AG09319 (cell line): Measurements from ENCODE around the gene NRP1.

Experiments used
- DNase-seq: peaks from one replicate; pipeline ENCODE4 v3.0.0-alpha.2; 2010; ENCODE audit warnings: low read depth; ENCODE audit errors: extremely low read depth
- TF ChIP-seq, protein P1 (sequence below): IDR thresholded peaks from 2 replicates; pipeline ENCODE4 v1.5.1; 2011; ENCODE audit warnings: low read depth, mild to moderate bottlenecking, inconsistent platforms, low read length, moderate library complexity

The NRP1 gene

DNA sequence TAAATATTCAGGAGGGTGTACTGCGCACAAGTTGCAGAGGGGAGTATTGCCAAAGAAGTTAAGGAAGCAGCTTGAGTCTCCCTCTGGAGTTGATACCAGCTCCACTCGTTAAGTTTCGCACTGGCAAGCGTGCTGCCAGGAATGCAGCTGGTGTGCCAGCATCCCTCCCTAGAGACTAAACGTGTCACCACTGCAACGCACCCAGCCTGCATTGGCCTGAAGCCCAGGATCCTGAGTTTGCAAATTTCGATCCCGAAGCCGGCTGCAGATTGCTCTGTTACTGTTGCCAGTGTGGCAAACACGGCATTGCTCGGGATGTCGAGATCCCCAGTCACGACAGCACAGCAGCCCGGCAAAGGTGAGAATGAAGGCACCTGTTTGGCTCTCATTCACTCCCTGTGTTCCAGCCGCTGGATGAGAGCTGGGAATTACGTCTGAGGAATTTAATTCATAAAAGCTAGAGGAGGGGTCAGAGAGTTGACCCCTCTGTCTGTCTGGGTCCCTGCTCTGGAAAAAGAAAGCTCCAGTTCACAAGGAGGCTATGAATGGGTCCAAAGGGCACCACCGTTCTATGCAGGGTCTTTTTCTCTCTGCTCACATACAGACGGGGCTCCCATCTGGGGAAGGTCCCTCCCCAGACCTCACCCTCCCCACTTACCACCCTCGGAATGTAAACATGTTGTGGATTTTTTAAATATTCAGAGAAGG lies 61.0 kb downstream of the NRP1 start:
- DNase-seq, result peak; percentile 98
- TF ChIP-seq, protein P1, sequence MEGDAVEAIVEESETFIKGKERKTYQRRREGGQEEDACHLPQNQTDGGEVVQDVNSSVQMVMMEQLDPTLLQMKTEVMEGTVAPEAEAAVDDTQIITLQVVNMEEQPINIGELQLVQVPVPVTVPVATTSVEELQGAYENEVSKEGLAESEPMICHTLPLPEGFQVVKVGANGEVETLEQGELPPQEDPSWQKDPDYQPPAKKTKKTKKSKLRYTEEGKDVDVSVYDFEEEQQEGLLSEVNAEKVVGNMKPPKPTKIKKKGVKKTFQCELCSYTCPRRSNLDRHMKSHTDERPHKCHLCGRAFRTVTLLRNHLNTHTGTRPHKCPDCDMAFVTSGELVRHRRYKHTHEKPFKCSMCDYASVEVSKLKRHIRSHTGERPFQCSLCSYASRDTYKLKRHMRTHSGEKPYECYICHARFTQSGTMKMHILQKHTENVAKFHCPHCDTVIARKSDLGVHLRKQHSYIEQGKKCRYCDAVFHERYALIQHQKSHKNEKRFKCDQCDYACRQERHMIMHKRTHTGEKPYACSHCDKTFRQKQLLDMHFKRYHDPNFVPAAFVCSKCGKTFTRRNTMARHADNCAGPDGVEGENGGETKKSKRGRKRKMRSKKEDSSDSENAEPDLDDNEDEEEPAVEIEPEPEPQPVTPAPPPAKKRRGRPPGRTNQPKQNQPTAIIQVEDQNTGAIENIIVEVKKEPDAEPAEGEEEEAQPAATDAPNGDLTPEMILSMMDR, result peak; percentile 41

DNA sequence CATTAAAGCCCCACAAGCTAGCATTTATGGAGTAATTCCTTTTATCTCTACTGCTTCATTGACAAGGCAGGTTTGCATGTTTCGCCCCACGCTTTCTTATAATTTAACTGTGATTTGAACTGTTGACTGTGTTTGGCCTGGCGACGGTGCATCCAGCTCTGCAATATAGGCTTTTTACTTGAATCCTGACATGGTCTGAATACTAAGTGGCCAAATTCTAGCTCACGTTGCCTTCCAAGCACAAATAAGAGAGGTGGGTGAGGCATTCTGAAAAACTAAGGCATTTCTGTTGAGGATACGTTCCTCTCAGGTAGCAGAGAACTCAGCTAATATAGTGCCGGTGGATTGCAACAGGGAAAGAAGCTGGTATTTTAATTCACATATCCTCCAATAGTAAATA lies 61.8 kb downstream of the NRP1 start:
- no peak for DNase-seq
- TF ChIP-seq, protein P1, result no peak

DNA sequence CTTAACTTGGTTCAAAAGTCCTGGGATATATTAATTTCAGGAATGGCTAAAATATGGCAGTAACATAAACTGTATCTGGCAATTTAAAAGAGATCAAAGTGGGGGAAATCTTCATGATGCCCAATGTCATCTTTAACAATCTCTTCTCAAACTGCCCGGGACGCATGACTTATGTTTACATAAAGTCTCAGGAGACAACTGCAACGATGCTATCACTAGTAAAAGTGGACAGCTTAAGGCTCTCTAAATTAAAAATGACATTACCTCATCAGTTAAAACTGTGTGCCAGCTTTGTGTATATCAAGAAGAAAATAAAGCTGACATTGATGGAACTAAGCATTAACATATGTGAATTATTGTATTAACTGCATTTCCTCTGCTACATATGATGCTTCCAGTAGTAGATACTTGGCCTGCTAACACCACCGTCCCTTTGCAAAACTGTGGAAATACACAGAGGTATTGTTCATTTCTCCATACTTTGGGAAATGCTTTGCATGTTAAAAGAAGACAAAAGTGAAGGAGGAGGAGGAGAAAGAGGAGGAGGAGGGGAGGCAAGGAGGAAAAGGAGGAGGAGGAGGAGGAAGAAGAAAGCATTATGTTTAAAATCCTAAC lies 62.4 kb downstream of the NRP1 start:
- TF ChIP-seq, protein P1, result no peak
- DNase-seq, result no peak

DNA sequence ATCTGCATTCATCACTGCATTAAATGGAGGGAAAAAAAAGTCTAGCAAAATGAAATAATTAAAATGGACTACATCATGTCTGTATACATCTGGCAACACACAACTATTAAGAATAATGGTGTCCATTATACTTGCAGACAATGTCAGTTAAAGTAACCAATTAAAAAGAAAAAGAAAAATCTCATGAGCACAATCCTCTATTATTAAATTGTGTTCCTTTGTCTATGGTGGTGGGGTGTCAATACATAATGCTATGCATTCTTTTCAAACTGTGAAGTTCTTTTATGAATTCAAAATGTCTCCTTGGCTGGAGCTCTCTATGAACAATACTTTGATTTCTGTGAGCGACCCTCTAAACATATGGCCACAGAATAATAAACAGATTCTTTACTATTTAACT lies 63.5 kb downstream of the NRP1 start:
- TF ChIP-seq, protein P1, result no peak
- no peak for DNase-seq

DNA sequence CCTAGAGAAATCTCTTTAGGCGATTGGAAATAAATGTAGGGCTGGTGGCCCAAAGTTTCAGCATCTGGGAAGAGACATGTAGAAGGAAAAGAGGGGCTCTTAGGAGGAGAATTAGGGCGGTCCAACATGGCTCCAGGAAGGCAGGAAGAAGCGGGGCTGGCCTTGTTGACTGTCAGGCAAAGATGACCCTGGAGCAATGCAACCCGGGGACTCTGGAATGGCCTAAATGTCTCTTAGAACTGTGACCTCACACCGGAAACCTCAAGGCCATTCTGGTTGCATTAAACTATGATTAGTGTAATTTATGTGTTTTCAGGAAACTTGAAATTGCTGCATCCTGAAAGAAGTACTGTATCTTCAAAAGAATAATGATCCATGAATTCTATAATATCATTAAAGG lies 66.8 kb downstream of the NRP1 start:
- DNase-seq, result no peak
- TF ChIP-seq, protein P1, result no peak

DNA sequence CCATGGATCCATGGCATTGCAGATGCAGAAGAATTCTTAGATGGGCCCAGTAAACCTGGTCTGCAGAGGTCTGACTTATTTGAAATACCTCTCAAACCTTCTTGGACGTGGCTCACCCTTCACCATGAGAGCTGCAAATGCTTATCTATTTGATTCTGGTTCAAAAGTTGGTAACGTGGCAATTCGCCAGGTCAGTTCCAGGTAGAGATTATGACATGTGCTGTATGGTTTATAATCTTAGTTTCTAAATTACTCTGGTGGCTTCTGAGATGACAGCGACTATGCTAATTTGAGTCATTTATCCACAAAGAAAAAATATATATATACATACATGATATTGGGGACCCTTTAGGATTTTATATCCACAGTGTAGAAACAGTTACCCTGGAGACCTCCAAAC lies 68.8 kb downstream of the NRP1 start:
- no peak for DNase-seq
- TF ChIP-seq, protein P1, result no peak

DNA sequence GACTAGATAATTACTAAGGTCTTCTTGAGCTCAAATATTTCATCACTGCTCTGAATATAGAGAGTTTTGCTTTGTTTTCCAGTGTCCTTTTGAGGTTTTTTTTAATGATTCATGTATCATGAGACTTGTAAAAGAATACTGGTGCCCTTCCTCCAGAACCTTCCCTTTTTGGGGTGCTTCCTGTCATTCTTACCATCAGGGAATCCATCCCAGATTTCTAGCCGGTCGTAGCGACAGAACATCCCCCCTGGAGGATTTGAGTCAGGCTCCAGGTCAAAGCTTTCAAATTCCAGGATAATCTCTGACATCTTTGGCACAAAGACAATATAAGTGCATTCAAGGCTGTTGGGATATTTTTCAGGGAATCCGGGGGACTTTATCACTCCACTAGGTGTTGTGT lies 71.0 kb downstream of the NRP1 start:
- TF ChIP-seq, protein P1, result no peak
- no peak for DNase-seq
